ENCODE data around the gene TMEM72. TPM values are rescaled to one million over a fixed set of nuclear protein-coding genes. Genes with fewer than 3 reads are reported as not detected.

Gene TMEM72
- total RNA-seq, 1 experiment from 2014 or later: not detected

- Histone ChIP-seq H3K4me3 (ENCODE audit: low read depth in 2 of 2, low read length in 2 of 2) (no peak overlapping the region), H3K36me3 (ENCODE audit: control insufficient read depth, insufficient read depth, low read length) (no peaks in the 10 kb centered on the region), H3K27ac (ENCODE audit: low read length) (no peak overlapping the region), H3K4me1 (ENCODE audit: control insufficient read depth, insufficient read depth, low read length) (no peaks in the 10 kb centered on the region; the same call in 1 of the 2 replicates), H3K27me3 (ENCODE audit: control insufficient read depth, insufficient read depth, low read length) (peaks cover 5% of the 10 kb centered on the region), H3K9me3 (ENCODE audit: control insufficient read depth, insufficient read depth, low read depth, low read length) (no peaks in the 10 kb centered on the region)
- BruUV-seq (replicated peaks): no TSS peak
- DNase-seq (ENCODE audit: low read depth, low spot score): no peak
- TF ChIP-seq SIN3A (IDR thresholded peaks at IDR 0.05; ENCODE audit: borderline replicate concordance, insufficient read depth, low read depth, low read length): no peak
- no peak for TF ChIP-seq REST (IDR thresholded peaks at IDR 0.05; ENCODE audit: insufficient read depth in 1 of 2, low read depth in 2 of 2, low read length in 1 of 2)
- TF ChIP-seq POLR2AphosphoS5 (IDR thresholded peaks at IDR 0.05; ENCODE audit: low read depth, low read length): no peak
- no peak for TF ChIP-seq TCF7L2 (IDR thresholded peaks at IDR 0.05; ENCODE audit: low read depth, low read length)
- no peak for TF ChIP-seq CTCF (IDR thresholded peaks at IDR 0.05)
- CTCF ChIA-PET: no interaction called here
- in situ Hi-C loops (cut with HindIII; ENCODE audit: low pct_unique_long_range_greater_than_20kb, low sequenced_read_pairs) (no loop called here), intact Hi-C loops (cut with micrococcal nuclease; ENCODE audit: unreplicated experiment) (no loop called here)
- POLR2A ChIA-PET: no interaction called here
- ATAC-seq: no peak
Measured at GRCh38 chr10:44906486-44906885, 4.7 kb upstream of the TMEM72 start.

- no peaks in the 10 kb centered on the region for H3K9me3 ChIP-seq (ENCODE audit: control insufficient read depth, insufficient read depth, low read depth, low read length)
- TF ChIP-seq POLR2AphosphoS5 (IDR thresholded peaks at IDR 0.05; ENCODE audit: low read depth, low read length): no peak
- no peak for TF ChIP-seq REST (IDR thresholded peaks at IDR 0.05; ENCODE audit: insufficient read depth in 1 of 2, low read depth in 2 of 2, low read length in 1 of 2)
- TF ChIP-seq SIN3A (IDR thresholded peaks at IDR 0.05; ENCODE audit: borderline replicate concordance, insufficient read depth, low read depth, low read length): no peak
- TF ChIP-seq TCF7L2 (IDR thresholded peaks at IDR 0.05; ENCODE audit: low read depth, low read length): no peak
- no peak for TF ChIP-seq CTCF (IDR thresholded peaks at IDR 0.05)
- peaks cover 5% of the 10 kb centered on the region for H3K27me3 ChIP-seq (ENCODE audit: control insufficient read depth, insufficient read depth, low read length)
- ATAC-seq (no peak), DNase-seq (ENCODE audit: low read depth, low spot score) (no peak)
- intact Hi-C loops (cut with micrococcal nuclease; ENCODE audit: unreplicated experiment) (no loop called here), in situ Hi-C loops (cut with HindIII; ENCODE audit: low pct_unique_long_range_greater_than_20kb, low sequenced_read_pairs) (no loop called here)
- POLR2A ChIA-PET: no interaction called here
- H3K4me1 ChIP-seq (ENCODE audit: control insufficient read depth, insufficient read depth, low read length): no peaks in the 10 kb centered on the region; the same call in 1 of the 2 replicates
- no peaks in the 10 kb centered on the region for H3K36me3 ChIP-seq (ENCODE audit: control insufficient read depth, insufficient read depth, low read length)
- CTCF ChIA-PET: no interaction called here
- no TSS peak for BruUV-seq (replicated peaks)
- H3K4me3 ChIP-seq (ENCODE audit: low read depth in 2 of 2, low read length in 2 of 2): no peak overlapping the region
- H3K27ac ChIP-seq (ENCODE audit: low read length): no peak overlapping the region
Measured at GRCh38 chr10:44907556-44907955, 3.6 kb upstream of the TMEM72 start.
